Ecto neural progenitor cell (in vitro differentiated cells): ENCODE measurements around the gene UQCRQ.
A peak's percentile ranks its signal among the peaks of the same experiment; 100 is the strongest.

Source experiments
- DNase-seq: peaks from one replicate; pipeline ENCODE4 v3.0.0-alpha.2; 2018; ENCODE audit warnings: low spot score

UQCRQ gene

DNA sequence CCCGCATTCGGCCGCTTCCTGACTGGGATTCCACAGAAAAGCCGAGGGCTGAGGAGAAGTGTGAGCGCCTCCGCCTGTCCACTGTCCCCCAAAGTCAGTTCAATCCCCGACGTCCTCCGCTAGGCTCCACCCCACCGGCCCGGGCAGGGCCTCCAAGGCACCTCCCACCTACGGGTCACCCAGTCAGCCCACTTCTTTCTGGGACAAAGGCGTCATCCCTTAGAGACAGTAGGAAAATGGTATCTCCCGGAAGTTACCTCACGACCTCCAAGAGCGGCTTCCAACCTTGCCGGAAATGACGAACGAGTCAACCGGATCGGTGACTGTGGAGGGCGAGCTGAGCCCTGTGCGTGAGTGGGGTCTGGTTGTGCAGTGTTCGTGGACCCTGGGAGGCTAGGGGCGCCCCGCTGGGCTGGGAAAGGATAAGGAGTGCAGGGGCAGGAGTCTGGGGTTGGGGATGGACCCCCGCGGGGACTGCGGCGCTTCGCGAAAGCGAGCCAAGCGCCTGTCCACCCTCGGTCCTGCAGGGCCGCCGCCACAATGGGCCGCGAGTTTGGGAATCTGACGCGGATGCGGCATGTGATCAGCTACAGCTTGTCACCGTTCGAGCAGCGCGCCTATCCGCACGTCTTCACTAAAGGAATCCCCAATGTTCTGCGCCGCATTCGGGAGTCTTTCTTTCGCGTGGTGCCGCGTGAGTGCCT is at the start of gene UQCRQ, which contains the start of gene GDF9:
UQCRQ (plus strand) TSS at position 301 of the 704 bp plus-strand sequence; CDS start at position 541, 240 bp downstream.
GDF9 (minus strand) TSS at position 128 of the 704 bp plus-strand sequence. CDS start 1,936 bp downstream, outside the sequence.
- peak; percentile 97 for DNase-seq

DNA sequence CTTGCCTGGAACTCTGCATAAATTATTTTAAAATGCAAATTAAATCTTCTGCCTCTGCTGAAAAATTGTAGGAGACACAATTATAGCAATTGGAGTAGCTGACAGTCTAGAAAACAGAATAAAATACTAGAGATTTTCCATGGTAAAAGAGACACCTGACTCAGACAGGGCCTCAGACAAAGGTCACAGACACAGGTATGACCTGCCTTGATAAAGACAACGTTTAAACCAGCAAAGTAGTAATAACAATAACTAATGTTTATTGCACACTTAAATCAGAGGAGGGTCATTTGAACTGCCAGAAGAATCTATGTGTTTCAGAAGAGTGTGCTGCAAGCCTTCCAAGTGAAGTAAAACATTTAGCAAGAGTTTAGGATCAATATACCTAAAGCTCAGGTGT is 49.4 kb upstream of the UQCRQ start:
- DNase-seq, result no peak

DNA sequence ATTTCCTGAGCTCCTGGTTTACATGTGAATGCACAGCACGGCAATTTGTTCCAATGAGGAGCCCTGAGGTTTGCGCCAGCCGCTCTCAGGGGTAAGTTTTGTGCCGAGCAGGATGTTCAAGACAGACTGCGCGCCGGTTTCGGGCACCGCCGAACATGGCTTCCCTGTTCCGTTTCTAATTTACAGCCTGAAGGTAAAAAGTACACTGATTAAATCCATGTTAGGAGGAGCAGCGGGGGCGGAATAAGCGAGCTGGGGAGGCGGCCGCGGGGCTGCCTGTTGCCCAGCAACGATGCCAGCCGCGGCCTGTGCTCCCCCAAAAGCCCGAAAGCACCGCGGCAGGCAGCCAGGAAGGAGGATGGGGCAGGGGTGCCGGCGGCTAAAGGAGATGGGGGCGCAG is 47.0 kb upstream of the UQCRQ start:
- DNase-seq, result no peak

DNA sequence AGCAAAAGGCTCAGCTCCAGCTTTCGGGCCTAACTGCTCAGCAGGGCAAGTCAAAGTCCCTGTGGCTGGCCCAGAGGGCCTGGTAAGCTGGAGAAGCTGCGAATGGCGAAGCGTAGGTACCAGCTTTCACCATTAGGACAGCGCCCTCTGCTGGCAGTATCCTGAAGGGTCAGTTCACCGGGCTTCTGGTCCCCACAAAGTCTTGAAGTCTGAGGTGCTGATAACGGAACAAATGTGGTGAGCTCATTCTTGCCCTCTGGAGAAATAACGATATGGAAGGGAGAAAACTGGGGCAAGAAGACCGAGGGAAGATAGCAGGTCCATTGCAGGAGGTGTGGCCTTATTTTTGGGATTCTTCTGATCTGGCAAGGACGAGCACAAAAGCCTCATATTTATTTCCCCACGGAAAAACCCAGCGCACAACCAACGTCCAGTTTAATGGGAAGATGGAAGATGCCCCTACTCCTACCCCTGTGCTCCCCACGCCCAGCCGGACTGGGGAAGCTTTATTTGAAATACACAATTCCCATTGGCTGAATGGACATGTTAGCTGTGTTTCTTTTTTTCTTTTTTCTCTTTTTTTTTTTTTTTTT is 46.2 kb upstream of the UQCRQ start:
- DNase-seq, result peak; percentile 94

- no peak for DNase-seq
These were observed 45.1 kb upstream of the UQCRQ start for GRCh38 chr5:132821350-132821749.

- no peak for DNase-seq
These were observed 44.7 kb upstream of the UQCRQ start for GRCh38 chr5:132821791-132822190.

DNA sequence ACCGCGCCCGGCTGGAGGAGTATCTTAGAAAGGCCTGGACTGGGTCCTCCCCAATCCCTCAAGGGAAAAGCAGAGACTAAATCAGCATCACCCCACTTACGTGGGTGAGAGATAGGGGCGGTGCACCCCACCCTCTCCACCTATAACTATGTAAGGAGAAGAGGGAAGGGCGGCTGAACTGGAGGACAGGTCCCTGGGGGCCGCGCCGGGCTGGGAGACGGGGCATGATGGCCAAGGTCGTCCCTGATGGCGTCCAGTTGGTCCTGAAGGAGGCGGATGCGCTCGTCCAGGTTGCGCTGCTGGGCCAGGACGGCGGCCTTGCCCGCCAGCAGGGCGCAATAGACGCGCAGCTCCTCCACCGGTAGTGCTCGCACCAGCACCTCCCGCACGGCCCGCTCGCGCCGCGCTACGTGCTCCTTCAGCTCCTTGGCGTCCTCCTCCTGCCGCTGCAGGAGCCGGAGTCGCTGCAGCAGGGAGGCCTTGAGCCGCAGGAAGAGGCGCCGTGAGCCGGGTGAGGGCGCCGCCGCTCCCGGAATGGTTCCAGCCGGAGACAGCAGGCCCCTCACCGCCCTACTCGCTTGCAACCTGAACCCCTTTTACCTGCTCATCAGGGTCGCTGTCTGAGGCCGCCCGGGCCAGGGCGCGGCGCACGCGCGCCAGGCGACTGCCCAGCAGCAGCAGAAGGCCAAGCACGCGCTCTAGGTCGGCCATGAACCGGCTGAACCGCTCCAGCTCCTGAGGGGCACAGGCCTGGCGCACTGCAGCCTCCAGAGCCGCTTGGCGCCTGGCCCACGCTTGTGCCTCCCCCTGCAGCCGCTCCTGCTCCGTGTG is 43.6 kb upstream of the UQCRQ start:
- DNase-seq, result peak; percentile 83

DNA sequence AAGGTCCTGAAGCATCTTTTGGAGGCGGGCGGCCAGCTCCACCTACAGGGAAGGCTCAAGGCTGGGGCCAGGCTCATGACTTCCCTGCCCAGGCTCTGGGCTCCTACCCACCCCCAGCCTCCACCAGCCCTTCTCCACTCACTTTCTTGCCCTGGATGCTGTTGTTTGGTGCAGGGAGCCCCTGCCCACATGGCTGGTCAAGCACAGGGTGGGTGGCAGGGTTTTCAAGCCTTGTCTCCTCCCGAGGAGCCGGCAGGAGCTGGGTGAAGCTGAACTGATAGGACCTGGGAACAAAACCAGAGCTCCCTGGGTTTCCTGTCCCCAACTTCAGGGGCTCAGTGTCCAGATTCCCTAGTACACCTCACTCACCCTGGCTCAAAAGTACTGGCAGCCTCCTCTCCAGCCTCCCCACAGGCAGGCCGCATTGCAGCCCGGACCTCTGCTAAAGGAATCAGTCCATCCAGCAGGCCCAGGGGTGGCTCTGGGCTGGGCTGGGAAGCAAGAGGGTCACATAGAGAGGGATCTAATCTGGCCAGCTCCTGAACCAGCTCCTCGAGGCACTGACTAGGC is 42.9 kb upstream of the UQCRQ start:
- no peak for DNase-seq

DNA sequence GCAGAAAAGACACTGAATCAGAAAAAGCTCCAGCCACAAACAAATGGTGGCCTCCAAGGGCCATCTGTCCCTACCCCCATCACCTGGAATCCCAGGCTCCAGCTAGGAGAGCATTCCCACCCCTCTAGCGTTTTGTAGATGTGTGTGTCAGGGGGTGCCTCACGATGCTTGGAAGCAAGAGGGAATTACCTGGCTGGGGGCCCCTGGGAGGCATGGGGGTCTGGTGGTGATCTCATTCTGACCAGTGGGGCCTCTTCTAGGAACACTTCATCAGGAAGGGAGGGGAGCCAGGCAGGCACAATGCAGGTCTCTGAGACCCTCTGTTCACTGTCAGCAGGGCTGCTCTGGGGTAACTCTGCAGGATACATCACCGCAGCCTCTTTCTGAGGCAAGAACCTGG is 42.0 kb upstream of the UQCRQ start:
- DNase-seq, result no peak

GRCh38 chr5:132825033-132825833 is 41.2 kb upstream of the UQCRQ start:
- DNase-seq, result peak; percentile 71

GRCh38 chr5:132825834-132826391 is 40.5 kb upstream of the UQCRQ start:
- peak; percentile 67 for DNase-seq

DNA sequence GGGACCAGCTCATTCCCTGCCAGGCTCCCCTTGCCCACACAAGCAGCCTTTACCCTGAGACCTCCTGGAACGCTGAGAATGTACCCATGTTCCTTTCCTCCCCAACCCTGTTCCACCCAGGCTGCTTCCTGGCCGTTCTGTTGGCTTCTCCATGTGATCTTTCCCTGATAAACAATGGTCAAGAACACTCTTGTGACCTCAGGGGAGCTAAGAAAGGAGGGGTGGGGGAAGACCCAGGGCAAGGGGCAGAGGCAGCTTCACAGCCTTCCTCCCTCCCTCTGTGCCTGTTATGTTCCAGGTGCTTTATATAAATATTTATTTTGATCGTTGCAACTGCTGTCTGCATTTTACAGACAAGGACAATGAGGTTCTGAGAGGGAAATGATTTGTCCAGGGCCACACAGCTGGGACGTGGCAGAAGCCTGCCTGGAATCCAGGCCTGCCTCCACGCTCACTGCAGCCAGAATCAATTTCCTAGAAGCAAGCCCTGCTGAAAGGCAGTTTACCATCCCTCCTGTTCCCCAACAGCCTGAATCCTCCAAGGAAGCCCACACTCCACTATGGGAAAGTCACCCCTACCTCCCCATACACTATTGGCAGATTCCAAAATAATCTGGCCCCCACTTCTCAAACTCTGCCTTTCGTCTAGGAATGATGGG is 39.9 kb upstream of the UQCRQ start:
- no peak for DNase-seq

GRCh38 chr5:132827943-132828673 is 38.3 kb upstream of the UQCRQ start:
- DNase-seq, result no peak

- DNase-seq, result no peak
These were observed 37.5 kb upstream of the UQCRQ start for GRCh38 chr5:132828846-132829494.

DNA sequence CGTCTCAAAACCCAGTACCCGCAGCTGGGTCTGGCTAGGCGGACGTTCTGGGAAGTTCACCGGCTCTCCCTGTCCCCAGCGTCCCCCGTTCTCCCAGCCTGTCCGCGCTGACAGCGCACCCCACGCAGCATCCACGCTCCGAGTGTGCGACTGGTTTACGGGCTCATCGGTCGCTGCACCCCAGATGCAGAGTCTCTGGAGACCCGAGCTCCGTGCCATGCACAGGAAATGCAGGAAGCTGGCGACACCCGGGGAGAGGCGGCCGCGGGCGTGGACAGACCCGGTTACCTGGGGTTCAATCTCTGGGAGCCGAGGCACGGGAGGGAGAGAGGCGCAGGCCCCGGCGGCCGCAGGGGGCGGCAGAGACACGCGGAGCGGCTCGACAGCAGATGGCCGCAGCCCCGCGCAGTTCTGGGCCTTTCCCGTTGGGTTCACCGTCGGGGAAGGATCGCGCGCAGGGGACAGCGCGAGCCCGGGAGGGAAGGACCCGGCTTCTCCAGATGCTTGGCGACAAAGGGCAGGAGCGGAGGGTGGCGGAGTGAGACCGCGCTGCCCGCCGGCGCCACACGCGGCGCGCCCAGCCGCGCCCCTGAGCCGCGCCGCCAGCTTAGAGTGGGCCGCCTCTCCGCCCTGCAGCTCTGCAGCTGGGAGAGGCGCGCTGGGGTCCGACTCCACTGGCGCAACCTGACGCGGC is 36.6 kb upstream of the UQCRQ start:
- peak; percentile 81 for DNase-seq

- DNase-seq, result peak; percentile 73
These were observed 35.9 kb upstream of the UQCRQ start, which contains the start of gene SHROOM1 for GRCh38 chr5:132830436-132831094. SHROOM1 (minus strand) TSS chr5:132830647; CDS start chr5:132826140, 4,507 bp downstream.

DNA sequence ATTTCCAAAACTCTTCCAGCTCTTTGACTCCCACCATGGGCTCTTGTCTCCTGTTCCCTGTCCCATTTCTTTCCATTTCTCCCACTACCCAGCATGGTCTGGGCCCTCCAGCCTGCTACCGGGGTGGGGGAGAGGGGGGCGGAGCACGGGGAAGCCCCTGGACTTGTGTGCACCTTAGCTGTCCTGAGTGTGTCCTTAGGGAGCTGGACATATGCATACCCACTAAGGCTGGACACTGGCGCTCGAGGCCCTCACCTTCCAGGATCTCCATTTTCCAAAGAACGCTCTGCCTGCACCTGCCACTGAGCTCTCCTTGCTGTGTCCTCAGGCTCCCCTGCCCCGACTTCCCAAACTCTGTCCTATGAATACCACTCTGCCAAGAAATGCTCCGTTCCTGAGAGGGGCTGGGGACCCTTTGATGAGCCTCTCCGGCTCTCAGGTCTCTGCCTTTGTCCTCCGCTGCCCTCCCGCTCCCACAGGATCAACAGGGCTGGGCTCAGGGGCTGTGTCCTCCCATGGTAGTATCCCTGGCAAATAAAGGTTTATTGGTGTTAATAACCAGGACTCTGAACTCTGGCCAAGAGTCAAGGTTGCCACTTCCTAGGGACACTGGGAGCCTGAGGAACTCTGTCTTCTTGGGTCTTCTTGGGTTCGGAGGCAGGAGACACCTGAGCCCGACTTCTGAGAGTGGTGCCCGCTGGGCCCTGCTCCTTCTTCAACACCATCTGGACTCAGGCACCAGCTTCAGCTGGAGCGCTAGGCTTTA is 35.2 kb upstream of the UQCRQ start:
- no peak for DNase-seq
